ENCODE measurements around the gene UBL4A.

Gene UBL4A

GRCh38 chrX:154460326-154460725 lies 26.1 kb downstream of the UBL4A start:
- DNase-seq: no peak

GRCh38 chrX:154459832-154460231 lies 26.6 kb downstream of the UBL4A start:
- no peak for DNase-seq

- no peak for DNase-seq
These were observed 27.2 kb downstream of the UBL4A start for GRCh38 chrX:154458954-154459778.

- DNase-seq: peak; percentile 88
These were observed 28.1 kb downstream of the UBL4A start, which contains the start of gene PLXNA3 for GRCh38 chrX:154458116-154458953. TSS of gene PLXNA3 (plus strand) at chrX:154458281. CDS start at chrX:154460184, 1,903 bp downstream.

- DNase-seq: peak; percentile 85
These were observed 28.8 kb downstream of the UBL4A start for GRCh38 chrX:154457491-154458115.

GRCh38 chrX:154452823-154453222 lies 33.6 kb downstream of the UBL4A start:
- DNase-seq: no peak

GRCh38 chrX:154450312-154450711 lies 36.1 kb downstream of the UBL4A start:
- no peak for DNase-seq

- DNase-seq: no peak
These were observed 36.8 kb downstream of the UBL4A start for GRCh38 chrX:154449618-154450017.

GRCh38 chrX:154448484-154448883 lies 37.9 kb downstream of the UBL4A start:
- DNase-seq: no peak

GRCh38 chrX:154446430-154446829 lies 40.0 kb downstream of the UBL4A start:
- DNase-seq: no peak

GRCh38 chrX:154445776-154446175 lies 40.6 kb downstream of the UBL4A start:
- no peak for DNase-seq

GRCh38 chrX:154444755-154445246 lies 41.6 kb downstream of the UBL4A start:
- DNase-seq: no peak

- DNase-seq: peak; percentile 90
These were observed 42.2 kb downstream of the UBL4A start, which contains the start of gene FAM50A for GRCh38 chrX:154443992-154444754. TSS of gene FAM50A (plus strand) at chrX:154444141. CDS start at chrX:154444236, 95 bp downstream.

GRCh38 chrX:154443479-154443910 lies 42.9 kb downstream of the UBL4A start:
- DNase-seq: no peak

GRCh38 chrX:154441984-154442707 lies 44.3 kb downstream of the UBL4A start:
- no peak for DNase-seq

- DNase-seq: no peak
These were observed 44.9 kb downstream of the UBL4A start for GRCh38 chrX:154441564-154441963.

- no peak for DNase-seq
These were observed 45.6 kb downstream of the UBL4A start for GRCh38 chrX:154440623-154441357.

GRCh38 chrX:154439841-154440240 lies 46.6 kb downstream of the UBL4A start:
- DNase-seq: no peak

GRCh38 chrX:154437971-154438893 lies 48.2 kb downstream of the UBL4A start:
- DNase-seq: no peak
